H7 (cell line): Measurements from ENCODE around the gene BBS9. TPM values are rescaled to one million over a fixed set of nuclear protein-coding genes. Genes with fewer than 3 reads are reported as not detected.

Experiments used
- total RNA-seq: library from RNA; depleted of rRNA; stranded (reverse); fragments of >200 nt; shearing (Covaris generic); gene quantifications from 2 replicates; pipeline ENCODE4 v1.2.3, GENCODE V29; 2014; rRNA removed

BBS9 gene
- total RNA-seq, 1 experiment from 2014 or later: 5.3 TPM

Other genes starting within 250 kb of the BBS9 start
- 22.8 and 26.3 TPM in 2 replicates for gene KBTBD2, start 237.8 kb upstream of the BBS9 start, total RNA-seq
- 9.0 and 17.4 TPM in 2 replicates for gene FKBP9, start 172.1 kb upstream of the BBS9 start, total RNA-seq
- 20.0 and 27.5 TPM in 2 replicates for gene NT5C3A, start 66.8 kb upstream of the BBS9 start, total RNA-seq
- gene RP9, start 20.2 kb upstream of the BBS9 start, total RNA-seq: 12.1 and 13.3 TPM in 2 replicates